BE2C (cell line): ENCODE measurements around the gene INHBC.

ENCODE experiments used
- DNase-seq: peaks from one replicate; pipeline ENCODE4 v3.0.0-alpha.2; 2020
- H3K27me3 ChIP-seq: fragments of 250-450 bp; sonication (Bioruptor Pico); 2 replicates; pipeline ENCODE4 v1.5.1; 2020; ENCODE audit warnings: mild to moderate bottlenecking
- H3K36me3 ChIP-seq: fragments of 250-450 bp; sonication (Bioruptor Pico); 2 replicates; pipeline ENCODE4 v1.5.1; 2020; ENCODE audit warnings: mild to moderate bottlenecking
- H3K4me1 ChIP-seq: fragments of 250-450 bp; sonication (Bioruptor Pico); 2 replicates; pipeline ENCODE4 v1.5.1; 2020
- H3K4me3 ChIP-seq: 2 replicates; pipeline ENCODE4 v1.5.1; 2011; ENCODE audit warnings: low read depth, low read length
- H3K9me3 ChIP-seq: fragments of 250-450 bp; sonication (Bioruptor Pico); 2 replicates; pipeline ENCODE4 v1.5.1; 2020
- CTCF ChIP-seq: IDR thresholded peaks from 2 replicates; pipeline ENCODE4 v1.5.1; 2012; ENCODE audit warnings: mild to moderate bottlenecking, low read depth, low read length

INHBC gene

GRCh38 chr12:57483466-57483865, 48.9 kb downstream of the INHBC start:
- Histone ChIP-seq H3K36me3 (peaks cover 4% of the 10 kb centered on the region; the same call in 1 of the 2 replicates), H3K9me3 (no peaks in the 10 kb centered on the region; the same call in 1 of the 2 replicates), H3K4me1 (no peaks in the 10 kb centered on the region), H3K4me3 (no peak overlapping the region), H3K27me3 (peaks cover 48% of the 10 kb centered on the region)
- TF ChIP-seq CTCF = no peak
- no peak for DNase-seq

GRCh38 chr12:57485695-57486094, 51.1 kb downstream of the INHBC start:
- no peaks in the 10 kb centered on the region; the same call in 1 of the 2 replicates for H3K9me3 ChIP-seq
- no peak for TF ChIP-seq CTCF
- no peak overlapping the region for H3K4me3 ChIP-seq
- H3K36me3 ChIP-seq = peaks cover 20% of the 10 kb centered on the region
- peaks cover 25% of the 10 kb centered on the region for H3K27me3 ChIP-seq
- no peak for DNase-seq
- no peaks in the 10 kb centered on the region for H3K4me1 ChIP-seq

GRCh38 chr12:57487055-57487596, 52.5 kb downstream of the INHBC start:
- no peak for TF ChIP-seq CTCF
- Histone ChIP-seq H3K9me3 (no peaks in the 10 kb centered on the region), H3K27me3 (peaks cover 11% of the 10 kb centered on the region; the same call in 1 of the 2 replicates), H3K4me1 (no peaks in the 10 kb centered on the region), H3K4me3 (peak overlapping the region; percentile 90; the same call in 1 of the 2 replicates), H3K36me3 (peaks cover 35% of the 10 kb centered on the region)
- no peak for DNase-seq

- H3K4me1 ChIP-seq = no peaks in the 10 kb centered on the region
- H3K4me3 ChIP-seq = peak within 1 kb of the TSS; percentile 90
- peaks cover 7% of the 10 kb centered on the region; the same call in 1 of the 2 replicates for H3K27me3 ChIP-seq
- H3K9me3 ChIP-seq = no peaks in the 10 kb centered on the region
- H3K36me3 ChIP-seq = peaks cover 41% of the 10 kb centered on the region
- peak; percentile 94 for DNase-seq
- no peak for TF ChIP-seq CTCF
Observed at GRCh38 chr12:57487597-57488401, 53.2 kb downstream of the INHBC start, which contains the start of gene MARS1. Gene MARS1 (plus strand): TSS chr12:57488068. CDS start chr12:57488091, 23 bp downstream.

- peaks cover 44% of the 10 kb centered on the region for H3K36me3 ChIP-seq
- DNase-seq = no peak
- H3K27me3 ChIP-seq = no peaks in the 10 kb centered on the region
- TF ChIP-seq CTCF = no peak
- peak overlapping the region; percentile 90 for H3K4me3 ChIP-seq
- H3K4me1 ChIP-seq = no peaks in the 10 kb centered on the region
- H3K9me3 ChIP-seq = no peaks in the 10 kb centered on the region
Observed at GRCh38 chr12:57488402-57489156, 54.0 kb downstream of the INHBC start.
